NCI-H82 treated with DMSO at 0.1 percent for 48 hours (cell line): Measurements from ENCODE around the gene DDC.

Source experiments
- DNase-seq: peaks from one replicate; lab custom pipeline; 2025; ENCODE audit not compliant: unreplicated experiment; lab: John Stamatoyannopoulos, UW

The DDC gene

DNA sequence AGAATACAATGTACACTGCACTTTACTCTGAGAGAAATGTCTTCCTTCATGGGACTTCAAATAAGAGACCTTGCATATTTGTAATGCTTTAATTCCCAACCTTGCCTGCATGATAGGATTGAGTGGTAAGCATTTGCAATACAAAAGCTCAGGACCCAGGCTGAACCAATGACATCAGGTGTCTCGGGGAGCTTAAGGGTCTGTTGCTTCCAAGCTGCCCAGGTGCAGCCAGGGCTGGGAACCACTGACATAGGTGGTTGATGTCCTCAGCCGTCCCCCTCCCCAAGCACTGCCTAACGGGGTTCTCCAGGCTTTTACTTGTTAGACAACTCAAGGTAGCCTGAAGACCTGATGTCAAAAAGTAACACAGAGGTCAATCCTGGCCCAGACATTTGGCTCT lies 144.2 kb downstream of the DDC start:
- DNase-seq, result no peak

GRCh38 chr7:50418526-50419290 lies 146.5 kb downstream of the DDC start:
- DNase-seq, result no peak

DNA sequence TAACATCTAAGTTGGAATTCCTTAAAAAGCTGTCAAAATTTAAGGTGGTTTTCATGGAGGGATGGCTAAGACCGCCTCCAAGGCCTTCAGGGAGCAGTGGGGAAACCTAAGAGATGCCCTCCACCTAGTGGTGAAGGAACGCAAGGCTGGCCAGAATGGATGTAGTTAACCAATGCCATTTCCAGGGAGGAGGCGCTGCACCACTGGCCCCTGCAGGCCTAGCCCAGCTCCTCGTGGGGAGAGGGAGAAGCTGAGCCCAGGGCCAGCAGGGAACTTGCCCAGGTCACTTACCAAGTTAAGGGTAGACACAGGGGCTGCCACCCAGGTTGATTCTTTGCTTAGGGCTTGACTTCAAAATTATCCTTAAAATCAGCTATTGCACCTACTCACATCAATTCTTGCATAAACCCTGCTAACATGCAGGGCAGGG lies 147.1 kb downstream of the DDC start:
- DNase-seq, result peak; percentile 73

DNA sequence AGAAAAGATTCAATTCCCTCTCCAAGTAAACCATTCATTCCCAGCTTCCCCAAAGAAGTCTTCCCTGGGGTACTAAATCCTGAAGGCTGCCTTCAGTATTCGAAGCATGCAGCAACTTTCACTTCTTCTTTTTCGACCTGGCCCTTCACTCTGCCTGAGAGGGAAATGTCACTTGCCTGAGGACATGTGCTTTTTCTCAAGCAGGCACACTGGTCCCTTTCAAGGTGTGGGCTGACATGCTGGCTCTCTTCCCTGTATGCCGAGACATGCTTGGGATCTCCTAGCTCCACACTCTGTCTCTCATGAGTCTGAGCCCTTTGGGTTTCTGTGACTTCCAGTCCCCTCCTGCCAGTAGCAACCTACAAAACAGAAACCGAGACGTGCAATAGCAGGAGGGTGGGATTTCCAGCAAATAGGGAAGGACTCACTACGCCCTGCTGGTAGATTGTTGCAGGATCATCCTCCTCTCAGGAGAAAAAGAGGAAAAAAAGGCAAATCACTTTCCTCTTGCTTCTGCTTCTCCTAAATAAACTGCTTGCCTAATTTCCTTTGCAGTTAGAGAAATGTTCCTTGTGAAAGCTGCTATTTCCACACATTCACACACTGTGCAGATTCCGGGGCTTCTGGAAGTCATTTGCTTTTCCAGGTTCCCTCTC lies 148.6 kb downstream of the DDC start:
- DNase-seq, result no peak

DNA sequence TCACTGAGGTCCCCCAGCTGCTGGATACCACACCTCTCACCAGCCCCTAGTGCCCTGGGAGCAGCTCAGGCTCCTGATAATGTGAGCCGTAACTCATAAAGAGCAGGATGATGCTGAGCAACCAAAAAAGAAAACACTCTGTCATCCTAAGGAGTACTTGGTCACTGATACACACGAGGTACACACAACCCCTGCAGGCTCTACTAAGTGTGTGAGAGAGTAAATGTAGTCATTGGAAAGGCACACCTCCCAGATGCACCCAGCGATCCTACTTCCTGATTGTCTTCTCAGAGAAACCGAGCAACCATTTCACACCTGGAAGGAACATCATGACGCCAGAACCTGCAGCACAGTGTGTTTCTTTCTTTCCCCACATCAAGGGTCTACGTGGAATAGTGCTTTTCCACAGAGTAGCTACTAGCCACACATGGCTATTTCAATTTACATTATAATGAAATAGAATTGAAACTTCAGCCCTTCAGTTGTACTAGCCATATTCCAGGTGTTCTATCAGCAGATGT lies 149.3 kb downstream of the DDC start:
- no peak for DNase-seq

- DNase-seq, result no peak
These were observed 151.6 kb downstream of the DDC start for GRCh38 chr7:50413561-50413960.

- no peak for DNase-seq
These were observed 152.2 kb downstream of the DDC start for GRCh38 chr7:50412973-50413372.

GRCh38 chr7:50411332-50411731 lies 153.9 kb downstream of the DDC start:
- DNase-seq, result no peak

GRCh38 chr7:50409856-50410745 lies 155.1 kb downstream of the DDC start:
- no peak for DNase-seq
